ENCODE results near the gene CMIP.
A peak's percentile ranks its signal among the peaks of the same experiment; 100 is the strongest.

CMIP gene

GRCh38 chr16:81607805-81608522, 163.4 kb downstream of the CMIP start:
- no peak for DNase-seq (ENCODE audit: low read depth in 2 of 2)

GRCh38 chr16:81608523-81609209, 164.1 kb downstream of the CMIP start:
- DNase-seq (ENCODE audit: low read depth in 2 of 2): no peak

GRCh38 chr16:81609323-81609892, 164.8 kb downstream of the CMIP start:
- DNase-seq (ENCODE audit: low read depth in 2 of 2): no peak

- DNase-seq (ENCODE audit: low read depth in 2 of 2): no peak
Observed at GRCh38 chr16:81610144-81610842, 165.7 kb downstream of the CMIP start.

GRCh38 chr16:81610936-81611335, 166.3 kb downstream of the CMIP start:
- DNase-seq (ENCODE audit: low read depth in 2 of 2): no peak

- no peak for DNase-seq (ENCODE audit: low read depth in 2 of 2)
Observed at GRCh38 chr16:81611721-81612120, 167.1 kb downstream of the CMIP start.

GRCh38 chr16:81612351-81613163, 167.9 kb downstream of the CMIP start:
- DNase-seq (ENCODE audit: low read depth in 2 of 2): no peak

GRCh38 chr16:81614171-81614570, 169.6 kb downstream of the CMIP start:
- DNase-seq (ENCODE audit: low read depth in 2 of 2): no peak

- DNase-seq (ENCODE audit: low read depth in 2 of 2): no peak
Observed at GRCh38 chr16:81614654-81615359, 170.2 kb downstream of the CMIP start.

GRCh38 chr16:81615411-81615810, 170.8 kb downstream of the CMIP start:
- no peak for DNase-seq (ENCODE audit: low read depth in 2 of 2)

GRCh38 chr16:81615833-81616232, 171.2 kb downstream of the CMIP start:
- no peak for DNase-seq (ENCODE audit: low read depth in 2 of 2)

GRCh38 chr16:81616321-81617020, 171.9 kb downstream of the CMIP start:
- peak; percentile 64 to 70 for DNase-seq (ENCODE audit: low read depth in 2 of 2)

GRCh38 chr16:81617021-81617346, 172.4 kb downstream of the CMIP start:
- DNase-seq (ENCODE audit: low read depth in 2 of 2): no peak

GRCh38 chr16:81618187-81618586, 173.6 kb downstream of the CMIP start:
- no peak for DNase-seq (ENCODE audit: low read depth in 2 of 2)

- DNase-seq (ENCODE audit: low read depth in 2 of 2): no peak
Observed at GRCh38 chr16:81618661-81619060, 174.1 kb downstream of the CMIP start.

GRCh38 chr16:81620029-81620428, 175.4 kb downstream of the CMIP start:
- DNase-seq (ENCODE audit: low read depth in 2 of 2): no peak

- DNase-seq (ENCODE audit: low read depth in 2 of 2): no peak
Observed at GRCh38 chr16:81620796-81621195, 176.2 kb downstream of the CMIP start.

- DNase-seq (ENCODE audit: low read depth in 2 of 2): no peak
Observed at GRCh38 chr16:81621496-81621895, 176.9 kb downstream of the CMIP start.

- peak in 1 of 2 donors; percentile 32 for DNase-seq (ENCODE audit: low read depth in 2 of 2)
Observed at GRCh38 chr16:81623365-81624102, 178.9 kb downstream of the CMIP start.

- no peak for DNase-seq (ENCODE audit: low read depth in 2 of 2)
Observed at GRCh38 chr16:81624403-81624759, 179.8 kb downstream of the CMIP start.

Data from stimulated activated CD8-positive, alpha-beta memory T cell treated with anti-CD3 and anti-CD28 coated beads, Interleukin-2, amount 100 ng/mL, for 48 hours (primary cell).